Erythroblast (primary cell): Measurements from ENCODE around the gene STRA8.

Experiments
- DNase-seq, 2 experiments: peaks; one replicate each; lab custom pipeline; 2025; lab: John Stamatoyannopoulos, UW
- GATA1 ChIP-seq: IDR thresholded peaks from 2 replicates; pipeline ENCODE4 v1.6.1; 2011; ENCODE audit warnings: low read depth, mild to moderate bottlenecking, control low read depth, low read length, moderate library complexity
- POLR2A ChIP-seq: IDR thresholded peaks from 2 replicates; pipeline ENCODE4 v1.6.1; 2011; ENCODE audit warnings: mild to moderate bottlenecking, low read length

Gene STRA8

DNA sequence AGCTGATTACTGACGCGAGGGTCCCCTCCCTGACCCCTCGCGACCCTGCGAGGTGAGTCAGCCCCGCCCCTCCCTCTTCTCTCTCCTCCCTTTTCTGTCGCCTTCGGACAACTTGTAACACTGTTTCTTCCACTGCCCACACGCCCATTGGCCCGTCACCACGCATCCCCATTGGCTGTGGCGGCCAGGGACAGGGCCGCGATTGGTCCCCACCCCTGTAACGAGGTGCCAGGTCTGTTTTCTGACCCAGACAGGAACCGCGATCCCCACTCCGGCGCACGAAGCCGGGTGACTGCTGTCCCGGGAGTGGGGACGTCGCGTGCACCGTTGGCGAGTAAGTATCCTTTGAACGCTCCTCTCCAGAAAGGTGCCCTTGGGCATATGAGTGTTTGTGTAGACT, at the start of gene STRA8:
Gene STRA8, plus strand, starts transcription at position 269 of the 400 bp plus-strand sequence. CDS start 6,687 bp downstream, outside the sequence.
- DNase-seq: no peak
- TF ChIP-seq POLR2A (no peak), GATA1 (no peak)

- DNase-seq: peak in 1 of 2 experiments; percentile 29
- TF ChIP-seq GATA1 (no peak), POLR2A (no peak)
Measured at GRCh38 chr7:135184254-135184841, 49.3 kb upstream of the STRA8 start.

GRCh38 chr7:135185471-135186260, 48.0 kb upstream of the STRA8 start:
- TF ChIP-seq POLR2A (no peak), GATA1 (no peak)
- DNase-seq: no peak

DNA sequence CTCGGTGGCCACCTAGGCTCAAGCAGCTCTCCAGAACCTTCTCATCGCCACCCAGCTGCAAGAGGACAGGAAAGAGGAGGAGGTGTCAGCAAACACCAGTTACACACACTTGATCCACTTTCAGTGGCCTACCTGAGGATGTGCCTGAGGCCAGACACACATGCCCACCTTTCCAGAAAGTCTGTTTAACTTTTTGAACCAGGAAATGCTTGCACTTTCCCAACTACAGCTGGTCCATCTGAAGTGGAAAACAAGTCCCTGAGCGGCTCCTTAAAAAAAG, 47.4 kb upstream of the STRA8 start:
- DNase-seq: no peak
- TF ChIP-seq POLR2A (no peak), GATA1 (no peak)

DNA sequence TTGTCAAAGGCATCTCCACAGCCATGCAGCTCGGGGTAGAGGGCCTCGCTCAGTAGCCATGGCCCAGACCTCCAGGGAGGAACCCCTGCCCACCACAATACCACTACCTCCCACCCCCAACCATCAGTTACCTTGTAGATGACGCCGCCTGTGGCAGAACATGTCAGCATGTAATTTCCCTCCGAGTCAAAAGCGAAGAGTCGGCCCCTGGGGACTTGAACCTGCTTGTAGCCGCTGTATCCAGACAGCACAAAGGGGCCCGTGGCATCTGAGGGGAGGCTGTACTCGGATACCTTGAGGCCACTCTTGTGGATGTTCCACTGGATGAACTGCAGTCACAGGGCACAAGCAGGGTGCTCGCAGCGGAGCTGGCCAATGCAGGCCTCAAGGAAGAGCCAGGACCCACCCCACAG, 46.8 kb upstream of the STRA8 start:
- no peak for TF ChIP-seq POLR2A
- TF ChIP-seq GATA1: no peak
- no peak for DNase-seq

- TF ChIP-seq GATA1 (no peak), POLR2A (no peak)
- no peak for DNase-seq
Measured at GRCh38 chr7:135188298-135188984, 45.2 kb upstream of the STRA8 start.

- no peak for DNase-seq
- TF ChIP-seq POLR2A (no peak), GATA1 (no peak)
Measured at GRCh38 chr7:135189221-135189662, 44.4 kb upstream of the STRA8 start.

GRCh38 chr7:135189961-135190360, 43.7 kb upstream of the STRA8 start:
- TF ChIP-seq GATA1: no peak
- no peak for TF ChIP-seq POLR2A
- no peak for DNase-seq

DNA sequence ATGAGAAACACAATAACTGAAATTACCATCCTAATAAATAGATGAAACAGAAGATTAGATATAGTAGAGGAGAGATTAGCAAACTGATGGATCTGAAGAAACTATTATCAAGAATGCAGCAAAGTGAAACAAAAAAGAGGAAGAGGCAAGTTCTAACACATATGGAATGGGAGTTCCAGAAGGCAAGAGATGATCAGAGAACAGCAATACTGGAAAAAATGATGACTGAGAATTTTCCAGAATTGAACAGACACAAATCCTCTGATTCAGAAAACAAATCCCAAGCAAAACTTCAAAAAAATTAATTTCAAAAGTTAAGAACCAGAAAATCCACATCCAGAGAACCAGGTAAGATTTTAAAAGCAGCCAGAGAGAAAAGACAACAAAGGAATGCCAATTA, 42.9 kb upstream of the STRA8 start:
- no peak for DNase-seq

GRCh38 chr7:135192914-135193536, 40.6 kb upstream of the STRA8 start:
- no peak for TF ChIP-seq POLR2A
- TF ChIP-seq GATA1: no peak
- no peak for DNase-seq

More for the DNA sequence above, 42.9 kb upstream of the STRA8 start:
- TF ChIP-seq GATA1 (no peak), POLR2A (no peak)

GRCh38 chr7:135193615-135194081, 40.0 kb upstream of the STRA8 start:
- DNase-seq: no peak
- no peak for TF ChIP-seq GATA1
- TF ChIP-seq POLR2A: no peak

DNA sequence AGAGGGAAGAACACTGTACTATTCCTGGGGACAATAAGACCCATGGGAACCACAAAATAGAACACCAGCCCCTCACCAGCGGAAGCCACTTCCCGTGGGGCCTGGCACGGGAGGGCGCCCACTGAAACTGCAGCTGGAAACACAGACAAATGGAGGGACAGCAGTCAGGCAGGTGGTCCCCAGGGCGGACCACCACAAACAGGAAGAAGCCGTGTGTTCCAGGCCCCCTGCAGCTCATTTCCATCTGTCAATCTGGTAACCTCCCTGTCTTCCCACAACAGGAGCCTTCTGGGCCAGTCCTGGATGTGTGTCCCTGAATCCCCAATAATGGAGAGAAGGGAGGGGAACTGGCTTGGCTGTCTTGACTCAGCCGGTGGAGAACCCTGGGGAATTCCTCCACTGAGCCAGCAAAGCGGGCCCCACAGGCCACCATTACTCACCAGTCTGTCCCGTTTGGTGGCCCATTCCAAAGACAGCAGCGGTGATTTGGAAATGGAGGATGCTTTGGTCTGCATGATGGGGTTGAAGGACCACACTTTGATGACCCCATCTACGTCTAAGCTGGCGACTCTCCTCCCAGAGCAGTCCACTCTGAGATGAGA, 39.0 kb upstream of the STRA8 start:
- TF ChIP-seq GATA1: no peak
- no peak for TF ChIP-seq POLR2A
- DNase-seq: no peak

- TF ChIP-seq GATA1 (no peak), POLR2A (no peak)
- DNase-seq: no peak
Measured at GRCh38 chr7:135195156-135195555, 38.5 kb upstream of the STRA8 start.
